Measurements from ENCODE around the gene CCDC186.
A peak's percentile ranks its signal among the peaks of the same experiment; 100 is the strongest.
"Not testable (repeated sequence)": the region's sequence is repeated elsewhere in the genome, so short reads cannot be mapped to it uniquely, and the experiment has no call there.

The CCDC186 gene

DNA sequence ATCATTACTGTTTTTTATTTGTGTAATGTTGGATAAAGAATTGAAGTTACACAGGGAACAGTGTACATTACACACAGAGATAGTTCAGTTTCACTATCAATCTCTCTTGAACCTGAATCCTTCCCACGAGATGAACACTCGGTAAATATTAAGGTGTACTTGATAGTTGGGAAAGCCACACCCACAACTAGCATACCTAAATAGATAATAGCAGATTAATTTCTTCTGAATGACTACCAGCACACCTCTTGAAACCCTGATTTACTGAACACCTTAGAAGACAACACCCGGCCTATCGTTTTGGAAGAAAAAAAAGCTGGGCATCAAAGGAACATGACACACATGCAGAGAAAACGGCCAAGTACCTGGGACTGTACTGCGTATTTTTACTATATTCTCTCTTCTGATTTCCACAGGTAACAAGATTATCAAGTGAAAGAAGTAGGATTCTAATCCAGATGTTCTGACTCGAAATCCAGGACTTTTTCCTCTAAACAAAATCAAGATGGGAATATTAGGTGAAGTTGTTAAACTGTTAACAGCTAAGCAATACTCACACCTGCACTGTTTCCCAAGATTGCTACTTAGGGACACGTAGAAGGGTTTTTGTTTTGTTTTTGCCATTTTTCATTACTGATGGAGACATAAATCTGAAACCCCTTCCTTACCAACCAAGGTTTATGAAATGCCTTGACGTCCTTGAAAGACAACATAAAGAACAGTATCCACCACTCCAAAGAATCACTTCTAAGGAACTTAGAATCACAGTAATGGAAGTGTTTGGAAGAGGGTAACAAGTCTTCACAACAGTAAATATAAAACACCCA lies 1.0 kb downstream of the CCDC186 start:
- no peak for DNase-seq

DNA sequence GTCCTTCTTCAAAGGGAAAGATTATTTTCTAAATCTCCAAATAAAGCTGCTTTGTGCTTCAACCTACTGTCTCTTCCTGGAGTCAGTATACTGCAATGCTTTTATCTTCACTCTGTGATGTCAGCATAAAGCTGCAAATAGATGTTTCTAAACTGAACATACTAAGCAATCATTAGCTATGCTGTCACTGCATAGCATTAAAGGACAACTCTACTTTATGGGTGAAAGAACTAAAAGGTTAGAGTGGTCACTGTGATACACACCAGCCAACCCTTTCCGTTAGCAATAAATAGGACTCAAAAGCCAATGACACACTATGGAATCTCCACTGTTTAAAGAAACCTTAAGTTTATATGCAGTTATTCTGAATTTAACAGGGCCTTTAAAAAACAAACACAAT lies 1.8 kb downstream of the CCDC186 start:
- no peak for DNase-seq

DNA sequence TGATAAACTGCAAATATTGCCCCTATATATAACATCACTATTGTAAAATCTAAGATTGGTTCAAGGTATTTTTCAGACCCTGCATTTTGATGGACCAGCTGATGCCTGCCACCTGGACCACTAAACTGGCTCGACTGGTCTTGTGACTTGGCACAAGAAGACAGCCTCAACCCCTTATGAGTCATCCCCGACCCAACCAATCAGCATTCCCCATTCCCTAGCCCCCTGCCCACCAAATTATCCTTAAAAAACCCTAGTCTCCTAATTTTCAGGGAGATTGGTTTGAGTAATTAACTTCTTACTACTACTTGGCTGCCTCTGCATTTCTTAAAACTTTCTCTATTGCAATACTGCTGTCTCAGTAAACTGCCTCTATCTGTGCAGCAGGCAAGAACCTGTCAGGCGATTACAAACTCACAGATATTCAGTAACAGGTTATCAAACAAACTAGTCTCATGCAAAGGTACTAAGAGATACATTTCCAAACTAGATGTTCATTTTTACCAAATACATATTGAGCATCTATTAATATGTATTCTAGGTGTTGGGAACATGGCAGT lies 5.5 kb downstream of the CCDC186 start:
- DNase-seq: no peak

DNA sequence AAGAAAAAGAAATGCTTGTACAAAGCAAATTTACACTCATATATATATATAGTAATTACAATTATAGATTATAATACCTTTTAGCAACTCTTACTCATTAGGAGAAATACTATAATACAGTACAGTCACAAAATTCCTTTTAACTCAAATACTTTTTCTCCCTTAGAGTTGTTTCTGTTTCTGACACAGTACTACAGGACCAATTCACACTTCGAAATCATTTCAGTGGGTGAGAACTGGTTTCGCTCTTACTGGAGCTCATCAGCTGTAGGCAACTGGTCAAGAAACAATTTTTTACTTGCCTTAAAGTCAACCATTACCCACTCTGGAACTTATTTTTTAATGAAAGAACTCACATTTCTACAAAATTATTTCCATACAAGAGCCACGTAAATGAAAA lies 6.0 kb downstream of the CCDC186 start:
- no peak for DNase-seq

DNA sequence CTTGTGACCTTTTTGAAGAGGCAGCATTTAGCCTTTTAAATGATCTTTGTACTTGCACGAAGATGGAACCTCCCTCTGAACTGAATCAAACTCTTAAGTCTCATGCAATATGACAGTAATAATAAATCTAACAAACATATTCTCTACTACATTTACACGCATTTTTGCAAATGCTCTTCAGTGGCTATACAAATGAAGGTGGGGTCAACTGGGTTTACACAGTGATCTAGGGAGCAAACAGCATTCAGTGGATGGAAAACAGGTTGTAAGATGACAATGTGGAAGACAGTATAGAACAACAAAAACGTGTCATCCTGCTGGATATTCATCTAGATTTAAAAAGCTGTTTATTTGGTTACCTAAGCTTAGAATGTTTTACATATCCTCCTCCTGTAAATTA lies 7.5 kb downstream of the CCDC186 start:
- no peak for DNase-seq

DNA sequence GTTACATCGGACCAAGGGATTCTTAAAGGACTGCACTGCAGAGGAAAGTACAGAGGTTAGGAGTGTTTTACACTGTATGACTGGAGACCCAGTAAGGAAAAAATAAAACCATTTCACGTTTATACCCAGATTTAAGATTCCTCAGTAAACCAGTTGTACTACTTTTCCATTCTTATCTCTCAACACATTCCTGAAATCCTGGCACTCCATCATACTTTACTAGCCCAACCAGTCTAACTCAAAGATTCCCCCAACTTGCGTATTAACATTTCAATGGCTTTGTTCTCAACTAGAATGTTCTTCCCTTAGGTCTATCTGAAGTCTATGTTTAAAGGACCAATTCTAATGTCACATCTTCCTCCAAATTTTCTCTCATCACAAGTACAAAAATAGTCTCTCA lies 8.0 kb downstream of the CCDC186 start:
- no peak for DNase-seq

DNA sequence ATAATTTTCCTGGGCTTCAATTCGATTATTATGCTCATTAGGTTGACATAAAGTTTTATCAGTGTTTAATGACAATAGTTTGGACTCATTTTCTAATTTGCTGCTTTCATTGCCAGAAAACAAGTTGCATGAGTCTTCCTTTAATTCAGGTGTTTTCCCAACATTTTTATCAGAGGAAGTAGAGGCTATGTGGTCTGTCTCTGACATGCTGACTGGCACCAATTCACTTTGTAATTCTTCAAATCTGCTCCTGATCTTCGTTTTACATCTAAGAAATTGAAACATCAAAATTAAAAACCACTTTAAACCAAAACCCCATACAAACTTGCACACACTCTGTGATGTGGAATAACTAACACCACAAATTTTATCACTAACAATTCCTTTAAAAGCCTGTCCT lies 10.9 kb downstream of the CCDC186 start:
- DNase-seq: no peak

DNA sequence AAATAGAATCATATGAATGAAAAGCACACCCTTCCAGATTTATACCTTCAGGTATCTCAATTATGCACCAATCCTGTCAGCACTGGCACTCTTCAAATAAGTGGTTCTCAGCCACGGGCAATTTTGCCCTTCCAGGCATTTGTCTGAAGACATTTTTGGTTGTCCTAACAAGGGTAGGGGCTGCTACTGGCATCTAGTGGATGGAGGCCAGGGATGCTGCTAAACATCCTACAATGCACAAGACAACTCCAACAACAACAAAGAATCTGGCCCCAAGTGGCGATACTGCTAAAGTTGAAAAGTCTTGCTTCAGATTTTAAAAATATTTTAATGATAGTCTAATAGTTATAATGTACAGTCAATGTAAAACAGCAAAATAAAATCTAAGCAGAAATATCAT lies 16.1 kb downstream of the CCDC186 start:
- no peak for DNase-seq

DNA sequence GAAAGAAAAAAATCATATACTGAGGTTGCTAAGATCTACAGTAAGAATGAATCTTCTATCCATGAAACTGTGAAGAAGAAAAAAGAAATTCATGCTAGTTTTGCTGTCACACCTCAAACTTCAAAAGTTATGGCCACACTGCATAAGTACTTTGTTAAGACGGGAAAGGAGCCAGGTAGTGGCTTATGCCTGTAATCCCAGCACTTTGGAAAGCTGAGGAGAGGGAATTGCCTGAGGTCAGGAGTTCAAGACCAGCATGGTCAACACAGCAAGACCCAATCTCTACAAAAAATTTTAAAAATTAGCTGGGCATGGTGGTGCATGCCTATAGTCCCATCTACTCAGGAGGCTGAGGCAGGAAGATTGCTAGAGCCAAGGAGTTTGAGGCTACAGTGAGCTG lies 22.1 kb downstream of the CCDC186 start:
- DNase-seq: no peak

DNA sequence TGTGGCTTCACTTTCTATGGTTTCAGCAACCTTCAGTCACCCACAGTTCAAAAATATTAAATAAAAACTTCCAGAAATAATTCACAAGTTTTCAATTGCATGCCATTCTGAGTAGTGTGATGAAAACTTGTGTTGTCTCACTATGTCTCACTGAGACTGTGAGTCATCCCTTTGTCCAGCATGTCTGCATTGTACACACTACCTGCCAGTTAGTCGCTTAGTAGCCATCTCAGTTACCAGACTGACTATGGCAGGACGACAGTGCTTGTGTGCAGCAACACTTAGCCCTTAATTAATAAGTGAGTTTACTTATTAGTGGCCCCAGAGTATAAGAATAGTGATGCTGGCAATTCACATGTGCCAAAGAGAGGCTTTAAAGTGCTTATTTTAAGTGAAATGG lies 22.5 kb downstream of the CCDC186 start:
- no peak for DNase-seq

DNA sequence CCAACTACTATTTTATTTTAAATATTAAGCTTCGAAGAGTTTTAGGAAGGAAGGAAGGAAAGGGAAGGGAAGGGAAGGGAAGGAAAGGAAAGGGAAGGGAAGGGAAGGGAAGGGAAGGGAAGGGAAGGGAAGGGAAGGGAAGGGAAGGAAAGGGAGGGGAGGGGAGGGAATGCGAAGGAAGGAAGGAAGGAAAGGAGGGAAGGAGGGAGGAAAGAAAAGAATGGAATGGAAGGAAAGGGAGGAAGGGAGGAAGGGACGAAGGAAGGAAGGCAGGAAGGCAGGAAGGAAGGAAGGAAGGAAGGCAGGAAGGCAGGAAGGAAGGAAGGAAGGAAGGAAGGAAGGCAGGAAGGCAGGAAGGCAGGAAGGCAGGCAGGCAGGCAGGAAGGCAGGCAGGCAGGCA lies 24.5 kb downstream of the CCDC186 start:
- DNase-seq: not testable (repeated sequence)

DNA sequence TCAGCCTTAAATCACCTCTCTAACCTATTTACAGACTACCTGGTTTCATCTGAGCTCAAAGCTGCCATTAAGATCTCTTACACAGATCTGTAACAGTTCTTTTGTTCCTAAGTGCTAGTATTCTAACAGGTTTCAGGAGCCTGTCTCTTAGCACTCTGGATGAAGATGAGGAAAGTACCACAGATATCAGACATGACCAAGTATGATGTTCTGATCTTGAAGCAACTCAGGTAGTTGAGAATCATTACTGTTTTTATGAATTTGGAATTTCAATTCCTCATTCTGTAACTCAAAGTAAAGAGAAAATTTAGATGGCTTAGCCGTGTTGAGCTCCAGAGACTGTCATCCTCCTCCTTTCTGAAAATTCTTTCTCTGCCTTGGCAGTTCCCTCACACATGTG lies 30.8 kb downstream of the CCDC186 start:
- no peak for DNase-seq

DNA sequence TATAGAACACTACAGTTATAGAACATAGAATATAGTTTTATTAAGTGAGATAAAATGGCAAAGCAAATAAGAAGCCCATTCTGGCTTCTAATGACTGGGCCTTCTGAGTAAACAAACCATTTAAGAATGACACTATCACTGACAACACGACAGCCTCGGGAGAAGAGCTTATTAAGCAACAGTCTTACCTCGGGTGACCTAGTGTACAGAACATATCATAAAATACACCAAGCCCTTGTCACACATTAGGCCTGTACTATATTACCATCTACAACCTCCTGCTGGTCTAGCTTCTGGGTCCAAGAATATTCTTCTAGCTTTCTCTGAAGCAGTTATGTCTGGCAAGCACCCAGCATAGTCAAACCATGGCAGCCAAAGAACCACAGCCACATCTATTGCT lies 32.0 kb downstream of the CCDC186 start:
- peak; percentile 4 for DNase-seq

DNA sequence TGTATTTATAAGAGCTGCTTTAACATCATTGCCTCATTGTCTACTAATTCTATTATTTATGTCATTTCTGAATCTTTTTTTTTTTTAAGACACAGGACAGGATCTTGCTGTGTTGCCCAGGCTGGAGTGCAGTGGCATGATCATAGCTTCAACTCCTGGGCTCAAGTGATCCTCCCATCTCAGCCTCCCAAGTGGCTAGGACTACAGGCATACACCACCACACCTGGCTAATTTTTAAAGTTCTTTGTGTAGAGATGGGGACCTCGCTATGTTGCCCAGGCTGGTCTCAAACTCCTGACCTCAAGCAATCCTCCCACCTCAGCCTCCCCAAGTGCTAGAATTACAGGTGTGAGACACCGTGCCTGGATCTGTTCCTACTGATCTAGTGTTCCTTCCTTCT lies 33.2 kb downstream of the CCDC186 start:
- not testable (repeated sequence) for DNase-seq

DNA sequence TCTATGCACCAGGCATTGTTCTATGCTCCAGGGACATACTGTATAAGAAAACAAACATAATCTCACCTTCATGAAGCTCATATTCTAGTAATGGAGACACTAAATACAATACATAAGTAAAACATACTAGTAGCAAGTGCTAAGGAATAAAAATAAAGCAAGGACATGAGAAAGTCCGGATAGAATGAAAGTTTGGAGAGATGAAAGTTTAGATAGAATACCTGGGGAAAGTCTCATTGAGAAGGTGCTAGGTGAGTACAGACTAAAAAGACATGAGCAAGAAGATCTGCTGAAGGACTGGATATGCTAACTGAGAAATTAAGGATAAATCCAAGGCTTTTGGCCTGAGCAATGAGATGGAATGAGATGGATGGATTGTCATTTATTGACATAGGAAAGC lies 34.0 kb downstream of the CCDC186 start:
- DNase-seq: no peak

DNA sequence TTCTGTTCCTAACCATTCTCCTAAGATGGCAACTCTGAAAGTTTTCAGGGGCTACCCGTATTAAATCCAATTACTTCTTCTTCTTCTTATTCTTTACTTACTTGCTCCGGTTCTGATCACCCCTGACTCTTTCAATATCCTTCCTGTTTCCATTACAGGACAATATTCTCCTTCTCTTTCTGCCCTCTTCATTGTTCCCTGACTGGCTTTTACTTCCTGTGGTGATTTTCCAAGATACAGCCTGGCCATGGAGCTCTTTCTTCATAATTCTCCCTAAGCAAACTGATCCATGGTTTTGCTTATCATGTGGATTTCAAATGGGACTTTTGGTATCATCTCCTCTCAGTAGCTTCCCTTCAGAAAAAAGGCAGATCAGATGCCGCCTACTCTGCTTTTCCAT lies 35.4 kb downstream of the CCDC186 start:
- DNase-seq: no peak

DNA sequence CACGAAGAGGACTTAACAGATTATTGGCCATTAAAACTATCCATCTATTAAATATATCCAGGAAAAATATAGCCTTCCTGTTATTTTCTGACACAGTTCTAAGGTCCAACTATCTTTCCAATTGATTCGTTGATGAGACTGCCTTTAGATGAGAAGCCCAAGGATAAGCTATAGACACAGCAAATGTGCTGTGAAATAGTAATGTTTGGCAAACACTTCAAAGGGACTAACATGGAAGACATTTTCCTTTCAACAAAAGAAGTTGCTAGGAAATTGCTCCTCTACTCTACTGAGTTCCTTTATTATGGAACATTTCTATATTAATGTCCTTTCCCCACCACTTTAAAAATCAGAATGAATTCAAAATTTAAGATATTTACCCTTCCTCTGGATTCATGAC lies 38.5 kb downstream of the CCDC186 start:
- no peak for DNase-seq

DNA sequence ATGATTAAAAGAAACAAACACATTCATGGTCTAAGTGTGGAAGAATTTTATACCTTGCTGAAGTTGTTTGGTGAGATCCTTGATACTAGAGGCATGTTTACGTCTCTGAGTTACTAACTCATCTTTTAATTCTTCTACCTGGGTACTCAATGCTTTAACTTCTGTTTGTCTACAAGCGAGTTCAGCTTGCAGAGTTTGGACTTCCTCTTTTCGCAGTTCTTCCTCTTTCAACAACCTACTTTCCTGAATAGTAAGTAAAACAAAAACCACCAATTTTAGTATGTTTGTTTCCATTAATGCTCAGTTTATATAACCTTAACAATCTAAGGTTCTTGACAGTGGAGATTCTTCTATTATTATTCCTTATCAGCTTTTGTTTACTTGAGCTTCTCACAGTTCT lies 42.9 kb downstream of the CCDC186 start:
- DNase-seq: no peak

DNA sequence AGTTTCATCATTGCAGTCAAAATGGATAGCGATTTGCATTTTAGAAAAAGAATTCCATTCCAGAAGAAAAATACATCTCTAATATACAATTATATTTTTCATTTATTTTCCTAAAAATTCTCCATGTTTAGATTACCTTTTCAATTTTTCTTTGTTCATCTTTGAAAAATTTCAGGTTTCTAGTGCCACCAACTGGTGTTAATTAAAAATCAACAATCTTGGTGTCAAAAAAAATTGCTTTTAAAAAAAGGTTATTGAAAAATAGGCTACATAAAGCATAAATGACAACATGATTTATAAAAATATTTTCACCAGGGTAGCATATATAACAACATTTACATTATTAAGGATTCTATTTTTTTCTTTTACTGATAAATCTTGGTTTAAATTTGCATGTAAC lies 53.0 kb downstream of the CCDC186 start:
- no peak for DNase-seq

DNA sequence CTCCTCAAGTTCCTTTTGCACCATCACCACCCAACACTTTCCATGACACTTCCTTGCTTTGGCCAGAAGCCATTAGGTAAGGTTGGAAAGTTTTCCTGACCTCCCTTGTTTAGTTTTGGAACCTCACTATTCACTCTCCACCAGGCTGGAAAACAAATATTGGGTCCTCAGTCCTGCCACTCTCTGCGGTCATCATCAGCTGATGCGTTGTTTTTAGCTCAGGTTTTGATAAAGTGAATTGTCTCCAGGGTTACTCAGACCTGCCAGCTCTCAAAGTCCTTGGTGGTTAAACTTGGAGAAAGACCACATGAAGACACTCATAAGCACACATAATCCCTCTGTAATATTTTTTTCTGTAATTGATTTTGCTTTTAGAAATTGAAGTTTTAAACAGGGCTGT lies 55.5 kb downstream of the CCDC186 start:
- no peak for DNase-seq

DNA sequence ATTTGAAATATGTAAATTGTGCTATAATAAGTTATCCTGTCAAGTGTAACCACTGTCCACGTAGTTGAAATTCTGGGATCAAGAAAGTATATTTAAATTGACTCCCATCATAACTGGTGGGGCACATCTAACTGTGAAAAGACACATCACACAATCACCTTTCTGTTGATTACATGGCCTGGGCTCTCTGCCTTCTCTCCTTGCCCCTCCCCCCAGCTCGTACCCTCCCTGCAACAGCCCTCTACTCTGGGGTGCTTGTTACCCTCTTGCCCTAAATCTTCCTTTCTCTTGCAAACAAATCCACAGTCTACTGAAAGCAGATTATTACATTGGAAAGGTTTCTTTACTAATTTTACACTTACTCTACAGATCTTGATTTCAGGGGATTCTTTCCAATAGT lies 56.3 kb downstream of the CCDC186 start:
- no peak for DNase-seq

DNA sequence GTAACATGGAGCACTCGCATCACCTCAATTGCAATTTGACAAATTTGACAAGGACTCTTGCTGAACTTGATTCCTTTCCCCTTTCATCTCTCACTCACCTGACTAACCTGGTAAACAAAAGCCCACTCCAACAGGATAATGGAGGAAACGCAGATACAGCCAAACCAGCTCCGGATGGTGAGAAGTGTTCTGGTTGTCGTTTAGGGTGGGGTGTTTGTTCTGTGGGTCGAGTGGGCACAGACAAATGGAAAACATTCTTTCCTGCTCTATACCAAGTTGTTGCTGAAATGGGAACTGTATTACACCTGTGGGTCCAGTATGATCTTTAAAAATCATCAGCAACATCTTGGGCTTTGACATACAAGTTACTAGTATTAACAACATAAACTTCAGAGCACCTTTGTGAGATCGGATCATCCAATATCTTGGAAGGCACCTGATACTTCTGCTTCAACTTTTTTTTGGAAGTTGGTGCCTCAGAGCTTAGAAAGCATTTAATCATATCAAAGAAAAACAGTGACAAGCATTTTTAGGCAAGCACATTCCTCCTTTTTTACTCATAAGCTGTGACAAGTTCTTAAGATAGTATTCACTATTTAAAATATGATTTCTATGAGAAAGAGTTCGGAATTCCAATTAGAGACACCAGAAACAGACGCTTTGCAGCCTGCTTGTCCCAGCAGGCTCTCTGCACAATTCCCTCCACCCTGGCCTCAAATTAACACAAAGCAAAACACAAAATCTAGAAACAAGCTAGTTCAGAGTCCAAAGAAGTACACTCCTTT lies 58.1 kb downstream of the CCDC186 start:
- no peak for DNase-seq

DNA sequence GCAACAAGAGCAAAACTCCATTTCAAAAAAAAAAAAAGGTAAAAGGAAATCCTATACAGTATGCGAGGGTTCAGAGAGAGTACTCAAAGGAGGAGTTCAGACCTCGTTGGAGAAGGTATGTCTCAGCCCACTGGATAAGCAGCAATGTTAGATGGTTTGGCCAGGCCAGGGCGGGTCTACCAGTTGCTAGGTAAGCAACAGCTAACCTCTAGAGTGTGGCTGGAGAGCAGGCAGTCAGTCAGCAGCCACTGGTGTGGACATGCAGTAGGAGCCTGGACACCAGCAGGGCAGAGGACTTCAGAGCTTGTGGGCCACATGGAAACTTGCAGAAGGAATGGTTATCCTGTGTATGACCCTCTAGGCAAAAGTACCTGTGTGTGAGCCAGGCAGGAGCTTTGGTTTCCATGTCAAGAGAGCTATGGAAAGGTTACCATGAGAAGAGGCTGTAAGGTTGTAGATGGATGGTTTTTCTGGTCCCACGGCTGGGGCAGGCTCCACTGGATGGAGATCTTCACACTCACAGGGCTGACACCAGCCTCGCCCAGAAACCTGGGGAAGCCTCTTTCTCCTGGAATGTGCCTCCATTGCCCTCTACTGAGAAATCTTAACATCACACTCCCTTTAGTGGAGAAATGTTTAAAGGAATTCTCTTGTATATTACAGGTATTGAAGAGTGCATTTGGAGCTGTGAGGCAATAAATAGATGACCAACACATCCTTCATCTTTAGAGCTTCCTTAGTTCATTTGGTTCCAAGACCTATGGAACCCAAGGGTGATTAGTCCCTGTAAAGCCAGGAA lies 63.6 kb downstream of the CCDC186 start:
- no peak for DNase-seq

All from NCI-H2227 treated with DMSO at 0.1 percent for 48 hours (cell line).